Stimulated activated CD8-positive, alpha-beta memory T cell treated with anti-CD3 and anti-CD28 coated beads, Interleukin-4, amount 100 ng/mL, for 1 hour (primary cell): ENCODE measurements around the gene MUCL3.
"Not testable (repeated sequence)": the region's sequence is repeated elsewhere in the genome, so short reads cannot be mapped to it uniquely, and the experiment has no call there.

Source experiments
- DNase-seq, 2 donors: peaks; one replicate each; pipeline ENCODE4 v3.0.0-alpha.2; 2020; ENCODE audit warnings: low read depth in 2 of 2, low spot score in 1 of 2

Gene MUCL3

GRCh38 chr6:30908700-30909099, 32.1 kb upstream of the MUCL3 start:
- DNase-seq: no peak

DNA sequence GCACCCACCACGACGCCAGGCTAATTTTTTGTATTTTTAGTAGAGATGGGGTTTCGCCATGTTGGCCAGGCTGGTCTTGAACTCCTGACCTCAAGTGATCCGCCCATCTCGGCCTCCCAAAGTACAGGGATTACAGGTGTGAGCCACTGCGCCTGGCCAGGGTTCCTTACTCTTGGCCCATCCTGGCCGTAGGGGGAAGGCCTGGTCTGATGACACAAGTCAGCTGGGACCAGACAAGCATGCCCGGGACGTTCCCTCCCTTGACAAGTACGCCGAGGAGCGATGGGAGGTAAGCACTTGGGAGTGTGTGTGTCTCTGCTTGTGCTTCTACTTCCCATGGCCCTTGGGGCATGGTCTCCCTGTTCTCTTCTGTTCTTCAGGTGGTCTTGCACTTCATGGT, 30.3 kb upstream of the MUCL3 start:
- not testable (repeated sequence) for DNase-seq

DNA sequence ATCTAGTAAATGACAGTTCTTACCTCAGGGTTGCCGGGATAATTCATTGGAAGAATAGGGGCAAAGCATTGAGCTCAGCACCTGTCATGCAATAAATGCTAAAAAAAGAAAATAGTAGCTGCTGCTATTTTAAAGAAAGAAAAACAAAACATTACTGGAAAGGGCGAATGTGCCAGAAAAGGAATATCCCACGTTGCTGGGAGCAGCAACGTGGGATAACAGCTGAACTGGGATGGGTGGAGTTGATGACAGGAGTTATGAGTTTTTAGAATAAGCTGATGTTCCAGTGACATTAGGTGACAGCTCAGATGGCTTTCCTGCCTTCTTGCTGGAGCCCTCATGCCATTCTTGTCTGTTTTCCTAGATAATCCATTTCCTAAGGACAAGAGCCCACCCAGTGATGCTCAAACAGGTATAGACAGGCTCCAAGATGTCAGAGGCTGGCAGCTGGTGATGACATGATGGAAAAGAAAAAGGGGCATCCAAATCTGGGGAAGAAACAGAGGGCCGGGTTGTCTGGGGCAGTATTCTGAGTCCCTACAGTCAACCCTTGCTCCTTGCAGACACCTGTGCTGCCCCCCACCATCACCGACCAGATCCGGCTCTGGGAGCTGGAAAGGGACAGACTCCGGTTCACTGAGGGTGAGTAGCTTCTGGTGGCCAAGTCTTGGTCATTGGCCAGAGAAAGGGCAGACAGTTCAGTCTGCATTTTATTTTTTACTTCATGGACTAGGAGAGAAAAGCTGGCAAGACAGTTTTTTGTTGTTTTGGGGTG, 27.8 kb upstream of the MUCL3 start:
- DNase-seq: no peak

GRCh38 chr6:30913721-30914075, 27.1 kb upstream of the MUCL3 start:
- DNase-seq: no peak

DNA sequence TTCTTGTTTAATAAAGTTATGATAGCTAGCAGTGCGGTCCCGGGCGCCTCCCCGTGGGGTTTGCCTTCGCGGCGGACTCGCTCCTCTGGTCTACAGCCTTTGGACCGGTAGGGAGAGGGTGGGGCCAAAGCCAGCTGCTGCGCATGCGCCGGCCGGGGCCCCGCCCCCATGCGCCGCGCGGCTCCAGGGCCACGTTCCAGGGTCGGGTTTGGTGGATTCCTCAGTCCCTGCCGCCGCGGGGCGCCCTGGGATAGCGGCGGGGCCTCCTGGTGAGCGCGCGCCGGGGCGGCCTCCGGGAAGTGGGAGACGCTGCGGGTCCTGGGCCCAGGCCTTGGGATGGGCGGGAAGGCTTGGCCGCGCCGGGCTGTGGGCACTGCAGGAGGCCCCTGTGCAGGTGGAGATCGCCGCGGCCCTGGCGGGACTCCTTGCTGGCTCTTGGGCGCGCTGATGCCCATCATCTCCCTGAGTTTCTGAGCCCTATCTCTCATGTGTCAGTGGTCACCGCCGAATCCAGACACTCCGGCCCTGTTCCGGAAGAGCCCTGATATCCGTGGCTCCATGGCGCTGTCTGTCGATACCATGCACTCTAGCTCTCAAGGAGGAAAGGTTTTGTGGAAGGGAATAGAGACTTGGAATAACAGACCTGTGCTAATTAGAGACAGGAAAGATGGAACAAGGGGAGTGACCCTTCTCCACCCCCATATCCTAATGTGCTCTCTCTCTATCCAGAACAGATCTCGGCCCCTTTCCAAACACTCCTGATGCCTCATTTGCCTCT, 26.5 kb upstream of the MUCL3 start, which contains the start of gene VARS2:
Gene VARS2, plus strand, starts transcription at position 163 of the 778 bp plus-strand sequence. Its CDS starts 599 bp downstream, at position 762.
- DNase-seq: peak; percentile 60 to 67

DNA sequence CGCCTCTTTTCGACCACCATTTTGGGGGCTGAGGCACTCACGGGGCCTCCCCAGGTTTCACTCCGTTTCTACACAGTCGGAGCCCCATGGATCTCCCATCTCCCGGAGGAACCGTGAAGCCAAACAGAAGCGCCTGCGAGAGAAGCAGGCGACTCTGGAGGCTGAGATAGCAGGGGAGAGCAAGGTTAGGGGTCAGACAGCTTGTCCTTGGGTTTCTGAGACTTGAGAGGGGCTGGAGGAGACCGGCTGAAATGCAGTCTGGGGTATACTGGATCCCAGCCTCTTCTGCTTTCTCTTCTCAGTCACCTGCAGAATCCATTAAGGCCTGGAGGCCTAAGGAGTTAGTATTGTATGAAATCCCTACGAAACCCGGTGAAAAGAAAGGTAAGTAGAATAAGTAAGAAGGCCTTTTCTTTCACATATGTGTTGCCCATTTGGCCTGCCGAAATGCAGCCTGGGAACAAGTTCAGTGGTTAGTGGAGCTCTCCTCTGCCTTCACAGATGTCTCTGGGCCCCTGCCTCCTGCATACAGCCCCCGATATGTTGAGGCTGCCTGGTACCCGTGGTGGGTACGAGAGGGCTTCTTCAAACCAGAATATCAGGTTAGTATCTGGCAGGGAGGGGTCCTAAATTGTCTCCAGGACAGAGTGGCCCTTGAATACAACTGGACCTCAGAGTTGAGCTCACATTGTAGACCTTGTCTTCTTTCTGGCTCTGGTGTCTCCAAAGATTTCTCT, 25.8 kb upstream of the MUCL3 start:
- DNase-seq: no peak

- no peak for DNase-seq
These were observed 25.2 kb upstream of the MUCL3 start for GRCh38 chr6:30915591-30915946.

DNA sequence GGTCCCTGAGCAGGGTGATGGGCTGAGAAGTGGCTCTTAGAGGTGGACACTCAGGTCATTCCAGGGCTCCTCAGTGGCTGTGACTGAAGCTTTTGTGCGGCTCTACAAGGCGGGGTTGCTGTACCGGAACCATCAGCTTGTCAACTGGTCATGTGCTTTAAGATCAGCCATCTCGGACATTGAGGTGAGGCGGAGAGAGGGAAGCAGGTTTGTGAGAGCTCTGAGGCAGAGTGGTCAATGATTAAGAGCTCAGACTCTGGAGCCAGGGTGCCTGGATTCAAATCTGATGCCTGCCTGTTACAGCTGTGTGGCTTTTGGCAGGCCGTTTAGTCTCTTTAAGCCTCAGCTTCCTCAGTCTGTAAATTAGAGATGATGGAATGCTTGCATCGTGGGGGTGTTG, 23.7 kb upstream of the MUCL3 start:
- DNase-seq: no peak

DNA sequence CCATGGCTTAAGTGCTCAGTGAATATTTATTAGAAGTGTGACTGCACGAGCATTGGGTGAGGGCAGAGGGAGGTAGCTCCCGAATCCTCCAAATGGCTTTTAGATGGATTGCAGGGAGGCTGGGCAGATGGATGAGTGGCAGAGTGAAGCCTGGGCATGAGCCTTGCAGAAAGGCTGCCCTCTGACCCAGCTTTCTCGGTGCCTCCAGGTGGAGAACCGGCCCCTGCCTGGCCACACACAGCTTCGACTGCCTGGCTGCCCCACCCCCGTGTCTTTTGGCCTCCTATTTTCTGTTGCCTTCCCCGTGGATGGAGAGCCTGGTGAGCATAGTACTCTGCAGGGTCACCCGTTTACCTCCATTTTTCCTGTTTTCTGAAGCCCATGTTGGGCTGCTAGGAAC, 23.3 kb upstream of the MUCL3 start:
- DNase-seq: no peak

DNA sequence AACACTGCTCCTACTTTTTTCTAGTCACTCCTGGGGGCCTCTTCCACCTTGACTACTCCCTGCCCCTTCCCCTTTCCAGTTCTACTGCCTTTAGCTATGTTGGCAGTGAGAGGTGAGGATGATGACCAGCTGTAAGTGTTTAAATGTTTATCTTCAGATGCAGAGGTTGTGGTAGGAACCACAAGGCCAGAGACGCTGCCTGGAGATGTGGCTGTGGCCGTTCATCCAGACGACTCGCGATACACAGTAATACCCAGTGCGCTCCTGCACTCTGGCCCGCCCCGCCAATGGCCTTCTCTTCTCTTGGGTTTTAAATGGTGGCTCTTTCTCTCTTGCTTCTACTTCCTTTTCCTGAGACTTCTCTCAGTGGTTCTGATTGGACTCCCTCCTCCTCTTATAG, 22.1 kb upstream of the MUCL3 start:
- DNase-seq: no peak

DNA sequence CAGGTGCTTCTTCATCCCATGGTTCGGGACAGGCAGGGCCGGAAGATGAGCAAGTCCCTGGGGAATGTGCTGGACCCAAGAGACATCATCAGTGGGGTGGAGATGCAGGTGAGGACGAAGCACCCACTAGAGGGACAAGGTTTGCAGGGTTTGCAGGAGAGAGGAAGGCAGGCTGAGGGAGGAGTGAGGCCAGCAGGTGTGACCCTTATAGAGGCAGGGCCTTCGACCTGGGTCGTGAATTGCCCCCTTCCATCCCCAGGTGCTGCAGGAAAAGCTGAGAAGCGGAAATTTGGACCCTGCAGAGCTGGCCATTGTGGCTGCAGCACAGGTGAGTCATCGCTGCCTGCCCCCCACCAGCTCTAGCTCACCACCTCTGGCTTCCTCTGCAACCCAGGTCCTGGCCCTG, 18.3 kb upstream of the MUCL3 start:
- no peak for DNase-seq

DNA sequence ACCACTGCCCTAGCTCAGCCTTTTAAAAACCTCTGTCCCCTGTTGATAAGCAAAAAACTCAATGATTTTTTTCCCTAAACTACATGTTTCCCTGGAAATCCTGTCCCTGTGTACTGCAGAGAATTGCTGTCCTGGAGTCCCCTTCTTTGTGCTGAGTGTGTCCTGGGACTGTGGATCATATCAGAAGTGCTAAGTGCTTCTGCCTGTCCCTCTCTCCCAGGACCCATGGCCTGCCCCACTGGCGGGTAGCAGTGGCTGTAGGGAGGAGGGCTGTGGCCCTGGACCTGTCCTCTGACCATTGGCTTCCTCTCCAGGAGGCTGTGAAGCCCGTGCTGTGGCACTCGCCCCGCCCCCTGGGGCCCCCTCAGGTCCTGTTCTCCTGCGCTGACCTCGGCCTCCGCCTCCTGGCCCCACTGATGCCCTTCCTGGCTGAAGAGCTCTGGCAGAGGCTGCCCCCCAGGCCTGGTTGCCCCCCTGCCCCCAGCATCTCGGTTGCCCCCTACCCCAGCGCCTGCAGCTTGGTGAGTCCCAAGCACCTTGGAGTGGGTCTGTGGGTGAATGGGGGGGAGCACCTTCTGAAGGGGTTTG, 16.6 kb upstream of the MUCL3 start:
- not testable (repeated sequence) for DNase-seq

DNA sequence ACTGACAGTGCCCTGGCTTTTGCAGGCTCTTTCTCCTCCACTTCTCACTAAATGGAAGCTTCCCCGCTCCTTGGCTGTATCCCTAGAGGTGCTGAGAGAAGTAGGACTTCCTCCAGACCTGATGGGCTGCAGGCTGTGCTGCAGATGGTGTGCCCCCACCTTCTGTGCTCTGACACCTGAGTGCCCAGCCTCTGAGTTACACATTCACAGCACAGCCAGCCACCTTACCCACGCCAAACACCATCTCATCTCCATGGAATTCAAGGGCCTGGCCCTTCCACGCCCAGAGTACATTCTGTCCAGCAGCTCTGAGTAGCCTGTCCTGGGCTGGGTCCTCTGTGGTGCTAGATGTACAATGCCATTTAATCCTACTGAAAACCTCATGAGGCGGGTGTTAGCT, 14.1 kb upstream of the MUCL3 start:
- no peak for DNase-seq

GRCh38 chr6:30927080-30927479, 13.7 kb upstream of the MUCL3 start:
- not testable (repeated sequence) for DNase-seq

GRCh38 chr6:30928677-30929076, 12.1 kb upstream of the MUCL3 start:
- no peak for DNase-seq

DNA sequence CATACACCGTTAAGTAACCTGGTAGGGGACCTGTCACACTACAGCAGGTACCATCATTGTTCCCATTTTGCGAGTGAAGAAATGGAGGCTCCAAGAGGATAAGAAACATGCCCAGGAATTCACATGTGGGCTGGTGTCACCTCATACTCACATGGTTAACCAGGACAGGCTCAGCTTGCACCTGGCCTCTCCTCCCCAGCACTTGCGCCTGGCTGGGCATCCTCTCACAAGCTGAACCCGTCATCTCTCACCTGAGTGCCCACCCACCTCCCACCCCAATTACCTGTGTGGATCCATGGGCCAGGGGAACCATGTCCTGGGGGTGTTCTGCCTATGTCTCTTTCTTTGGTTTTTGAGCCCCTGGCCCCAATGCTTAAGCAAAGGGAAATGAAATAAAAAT, 10.3 kb upstream of the MUCL3 start:
- no peak for DNase-seq

GRCh38 chr6:30931272-30931671, 9.5 kb upstream of the MUCL3 start:
- DNase-seq: no peak

- DNase-seq: no peak
These were observed 8.7 kb upstream of the MUCL3 start, which contains the start of gene SFTA2 for GRCh38 chr6:30931969-30932645. Gene SFTA2, minus strand, starts transcription at chr6:30932170. Its CDS starts 74 bp downstream, at chr6:30932096.

DNA sequence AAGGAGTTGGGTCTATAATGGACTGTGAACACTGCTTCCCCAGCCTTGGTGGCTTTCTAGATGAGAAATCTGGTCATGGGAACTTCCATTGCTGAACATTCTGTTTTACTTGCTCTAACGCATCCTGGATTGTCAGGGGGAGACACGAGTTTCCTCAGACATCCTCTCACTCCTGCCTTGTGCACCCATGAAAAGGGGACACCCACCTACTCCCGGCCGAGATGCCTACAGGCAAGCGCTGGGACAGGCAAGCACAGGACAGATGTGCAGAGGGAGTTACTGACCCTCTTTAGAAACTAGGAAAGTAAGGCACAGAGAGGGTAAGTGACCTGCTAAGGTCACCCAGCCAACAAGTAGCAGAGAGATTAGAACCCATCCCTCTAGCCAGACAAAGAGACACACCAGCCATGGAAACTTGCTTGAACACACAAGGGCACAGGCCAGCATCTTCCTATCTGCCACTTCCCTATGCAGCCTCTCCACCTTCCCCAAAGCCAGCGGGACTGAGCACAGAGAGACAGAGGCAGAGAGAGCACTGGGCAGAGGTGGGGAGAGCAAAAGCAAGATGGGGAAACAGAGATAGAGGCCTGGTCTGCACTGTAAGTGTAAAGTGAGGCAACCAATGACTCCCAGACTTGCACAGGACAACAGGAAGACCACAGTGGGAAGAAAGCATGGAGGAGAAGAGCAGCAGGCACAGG, 8.0 kb upstream of the MUCL3 start:
- DNase-seq: no peak

GRCh38 chr6:30935018-30935417, 5.8 kb upstream of the MUCL3 start:
- DNase-seq: no peak
